Left lobe of liver (tissue), 2 donors: ENCODE measurements around the gene PPP1R26. TPM values are rescaled to one million over a fixed set of nuclear protein-coding genes. Genes with fewer than 3 reads are reported as not detected.
A peak's percentile ranks its signal among the peaks of the same experiment; 100 is the strongest.

Source experiments
- ATAC-seq: fragments of 200-7000 bp; cut with Tn5 transposase; one replicate; pipeline ENCODE4 v1.9.1; 2020; ENCODE audit warnings: mild to moderate bottlenecking, moderate library complexity
- DNase-seq: peaks from one replicate; pipeline ENCODE4 v3.0.0-alpha.2; 2020; ENCODE audit warnings: low spot score
- total RNA-seq: library from RNA; stranded (reverse); gene quantifications from one replicate; pipeline ENCODE4 v1.2.1, GENCODE V29; 2021
- donor health status: DM: no; HTN: no; CAD: no; lungs with moderate emphysema.
- donor health status: DM: no; HTN: yes; CAD: no.

The PPP1R26 gene
- total RNA-seq, 1 donor from 2014 or later: 7.4 TPM

DNA sequence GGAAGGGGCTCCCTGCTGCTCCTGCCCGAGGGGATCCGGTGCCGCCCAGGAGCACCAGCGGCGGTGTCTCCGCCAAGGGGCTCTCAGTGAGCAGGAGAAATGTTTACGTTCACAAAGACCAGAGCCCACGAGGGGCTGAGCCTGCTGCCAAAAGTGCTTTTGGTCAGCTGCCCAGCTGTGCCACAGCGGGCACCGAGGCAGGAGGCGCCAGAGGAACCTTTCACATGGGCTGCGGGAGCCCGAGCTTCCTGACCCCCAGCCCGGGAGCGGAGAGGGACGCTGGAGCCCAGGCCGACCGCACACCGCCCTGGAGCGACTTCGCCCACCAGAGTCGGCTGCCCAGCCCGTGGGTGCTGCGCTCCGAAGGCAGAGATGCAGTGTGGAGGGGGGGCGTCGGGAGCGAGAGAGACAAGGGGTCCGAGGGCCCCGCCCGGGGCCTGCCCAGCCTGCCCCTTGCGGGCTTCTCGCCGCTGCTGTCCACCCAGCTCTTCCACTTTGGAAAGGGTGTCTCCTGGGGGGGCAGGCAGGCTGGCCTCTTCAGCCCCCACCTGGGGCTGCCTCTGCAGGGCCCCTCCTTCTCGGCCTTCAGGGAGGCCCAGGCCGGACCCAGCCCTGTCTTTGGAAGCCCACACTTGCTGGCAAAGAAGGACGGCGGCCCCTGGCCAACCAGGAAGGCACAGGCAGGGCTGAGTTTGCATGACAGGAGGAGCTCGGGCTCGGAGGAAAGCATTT lies 7.9 kb downstream of the PPP1R26 start:
- ATAC-seq (no peak), DNase-seq (no peak)

DNA sequence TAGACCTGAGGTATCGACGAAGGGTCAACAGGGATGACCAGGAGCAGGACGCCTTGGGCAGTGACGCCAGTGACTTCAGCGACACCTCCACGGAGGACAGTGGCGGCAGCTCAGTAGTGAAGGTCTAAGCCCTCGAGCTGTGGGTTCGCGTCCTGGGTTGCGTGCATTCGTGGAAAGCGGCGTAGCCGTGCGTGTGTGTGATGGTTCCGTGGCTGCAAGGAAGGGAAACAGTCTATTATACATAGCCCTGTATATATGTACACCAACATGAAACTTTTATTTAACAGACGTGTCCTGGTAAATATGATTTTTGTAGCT lies 8.4 kb downstream of the PPP1R26 start:
- ATAC-seq: no peak
- no peak for DNase-seq

- ATAC-seq (no peak), DNase-seq (no peak)
Observed at GRCh38 chr9:135488527-135488926, 8.9 kb downstream of the PPP1R26 start.

DNA sequence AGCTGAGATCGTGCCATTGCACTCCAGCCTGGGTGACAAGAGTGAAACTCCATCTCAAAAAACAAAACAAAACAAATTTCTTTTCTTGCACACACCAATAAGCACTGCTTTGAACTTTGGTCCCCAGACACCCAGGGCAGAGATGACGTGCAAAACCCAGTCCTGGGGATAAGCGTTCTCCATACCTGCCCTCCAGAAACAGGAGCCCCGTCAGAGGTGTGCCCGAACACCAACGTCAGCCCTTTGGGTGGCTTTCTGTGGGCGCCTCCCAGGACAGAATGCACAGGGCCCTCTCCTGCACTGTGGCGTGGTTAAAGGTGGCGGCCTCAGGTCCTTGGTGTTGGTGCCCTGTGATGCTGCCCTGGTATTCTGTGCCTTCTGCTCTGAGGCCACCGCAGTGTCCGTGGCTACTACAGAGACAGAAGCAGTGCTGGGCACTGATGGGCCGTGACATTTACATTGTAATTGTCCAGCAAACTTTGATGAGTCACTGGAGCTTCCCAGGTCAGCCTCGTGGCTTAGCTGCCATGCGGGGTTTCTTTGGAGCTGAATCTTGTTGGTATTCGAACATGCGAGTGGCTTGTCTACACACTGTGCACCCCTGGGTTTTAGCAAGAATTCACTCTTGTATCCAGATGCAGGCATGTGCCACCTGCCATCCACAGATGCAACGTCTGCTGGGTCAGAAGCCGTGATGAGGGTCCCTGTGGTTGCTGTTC lies 9.8 kb downstream of the PPP1R26 start:
- DNase-seq (peak; percentile 71), ATAC-seq (peak; percentile 54)

DNA sequence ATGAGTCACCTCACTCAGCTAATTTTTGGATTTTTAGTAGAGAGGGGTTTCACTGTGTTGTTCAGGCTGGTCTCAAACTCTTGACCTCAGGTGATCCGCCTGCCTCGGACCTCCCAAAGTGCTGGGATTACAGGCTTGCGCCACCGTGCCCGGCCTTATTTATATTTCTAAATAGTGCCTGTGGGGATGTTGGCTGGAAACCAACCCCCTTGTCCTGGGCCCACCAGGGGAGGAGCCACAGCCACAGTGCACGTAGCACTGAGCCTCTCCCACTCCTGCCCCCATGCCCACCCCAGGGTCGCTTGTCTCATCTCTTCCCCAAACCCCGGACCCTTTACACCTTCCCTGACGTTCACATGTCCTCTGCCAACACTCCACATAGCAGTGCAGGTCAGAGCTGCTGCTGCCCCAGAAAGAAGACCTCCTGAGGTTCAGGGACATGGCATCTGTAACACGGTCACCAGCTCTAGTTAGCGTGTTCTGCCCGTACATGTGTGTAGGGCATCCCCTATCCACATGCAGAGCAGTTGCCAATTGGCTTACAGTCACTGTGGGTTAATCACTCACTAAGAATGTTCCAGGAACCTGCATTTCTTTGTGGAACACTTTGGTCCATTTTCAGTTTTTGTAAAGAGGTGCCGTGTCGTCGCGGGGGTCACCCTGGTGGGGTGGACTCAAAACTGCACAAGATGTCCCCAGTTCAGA lies 10.7 kb downstream of the PPP1R26 start:
- DNase-seq (peak; percentile 73), ATAC-seq (peak; percentile 71)

GRCh38 chr9:135490980-135491464 lies 11.4 kb downstream of the PPP1R26 start:
- DNase-seq (peak; percentile 88), ATAC-seq (peak; percentile 83)

DNA sequence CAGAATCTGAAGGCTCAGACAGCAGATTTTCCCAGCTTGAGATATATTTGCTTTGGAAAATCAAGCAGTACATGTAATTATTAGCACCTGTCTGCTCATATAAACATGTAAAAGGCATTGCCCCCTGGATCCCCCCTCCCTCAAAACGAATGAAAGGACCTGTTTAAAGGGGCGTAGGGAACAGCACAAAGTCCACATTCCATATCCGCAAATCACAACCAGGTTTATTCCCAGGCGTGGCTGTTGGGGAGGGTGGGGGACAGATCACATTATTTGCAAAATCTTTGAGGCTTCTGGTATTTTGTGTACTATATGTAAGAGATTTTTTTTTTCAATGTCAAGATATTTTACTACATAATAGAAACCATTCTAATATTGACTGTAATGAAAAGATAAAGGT lies 12.2 kb downstream of the PPP1R26 start:
- peak; percentile 25 for ATAC-seq

GRCh38 chr9:135492886-135493669 lies 13.5 kb downstream of the PPP1R26 start:
- ATAC-seq: no peak
- no peak for DNase-seq

More for the DNA sequence above, 12.2 kb downstream of the PPP1R26 start:
- no peak for DNase-seq

- ATAC-seq: no peak
- DNase-seq: no peak
Observed at GRCh38 chr9:135494791-135495559, 15.4 kb downstream of the PPP1R26 start.

DNA sequence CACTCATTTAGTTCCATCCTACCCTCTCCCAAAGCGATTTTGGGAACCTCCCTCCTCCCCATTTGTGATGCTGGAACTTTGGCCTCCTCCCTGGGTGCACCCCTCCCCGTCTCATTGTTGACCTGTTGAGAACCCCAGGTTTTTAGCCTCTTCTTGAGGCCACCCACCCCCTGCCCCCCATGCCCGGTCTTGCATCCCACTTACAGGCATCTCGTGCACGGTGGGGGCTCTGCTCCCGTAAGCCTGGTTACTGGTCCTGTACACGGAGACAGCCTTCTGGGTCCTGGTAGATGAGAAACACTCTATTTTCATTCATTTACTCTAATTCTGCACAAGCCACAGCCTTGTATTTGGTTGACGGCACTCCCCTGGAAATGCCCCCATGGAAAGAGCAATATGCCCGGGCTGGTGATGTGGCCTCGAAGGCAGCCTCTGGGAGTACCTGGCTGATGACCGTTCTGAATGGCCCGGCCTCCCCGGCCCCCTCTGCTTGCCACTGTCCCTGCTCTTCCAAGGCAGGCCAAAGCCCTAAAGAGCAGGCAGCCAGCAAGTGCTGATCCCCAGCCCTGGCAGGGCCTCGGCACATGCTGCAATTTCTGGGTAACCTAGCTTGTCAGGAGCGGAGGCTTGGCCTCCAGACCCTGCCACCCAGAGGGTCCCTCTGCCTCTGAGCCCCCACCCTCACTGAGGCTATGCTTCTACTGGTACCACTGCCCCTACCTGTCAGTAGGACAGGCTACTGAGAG lies 19.0 kb downstream of the PPP1R26 start:
- no peak for DNase-seq
- no peak for ATAC-seq

- peak; percentile 96 for DNase-seq
- ATAC-seq: peak; percentile 79
Observed at GRCh38 chr9:135499326-135500070, 19.9 kb downstream of the PPP1R26 start.

GRCh38 chr9:135500071-135500524 lies 20.5 kb downstream of the PPP1R26 start:
- no peak for DNase-seq
- peak; percentile 43 for ATAC-seq

DNA sequence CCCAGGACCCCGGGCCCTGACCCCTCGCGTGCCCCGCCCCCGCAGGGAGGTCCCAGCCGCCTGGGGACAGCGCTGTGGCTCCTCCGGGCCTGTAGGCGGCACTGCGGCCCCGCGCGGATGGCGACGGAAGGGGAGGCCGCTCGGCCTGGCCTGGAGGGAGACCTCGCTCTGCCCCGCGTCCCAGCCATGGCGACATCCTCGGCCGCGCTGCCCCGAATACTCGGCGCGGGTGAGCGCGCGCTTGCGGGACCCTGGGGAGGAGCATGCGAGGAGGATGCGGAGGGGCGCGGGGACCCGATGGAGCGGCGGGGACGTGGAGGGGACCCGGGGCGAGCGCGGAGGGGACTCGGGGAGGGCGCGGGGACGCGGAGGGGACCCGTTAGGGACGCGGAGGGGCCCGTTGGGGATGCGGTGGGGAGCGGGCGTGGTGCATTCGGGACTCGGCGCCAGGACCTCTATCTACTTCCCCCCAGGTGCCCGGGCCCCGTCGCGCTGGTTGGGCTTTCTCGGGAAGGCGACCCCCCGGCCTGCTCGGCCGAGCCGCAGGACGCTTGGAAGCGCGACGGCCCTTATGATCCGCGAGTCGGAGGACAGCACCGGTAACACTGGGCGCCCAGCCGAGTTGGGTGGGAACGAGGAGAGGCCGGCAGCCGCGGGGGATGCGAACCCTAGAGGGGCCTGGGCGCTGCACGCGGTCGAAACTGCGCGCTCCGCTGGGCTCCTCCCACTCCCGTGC lies 21.1 kb downstream of the PPP1R26 start, which contains the start of gene MRPS2:
Gene MRPS2, plus strand, starts transcription at position 158 of the 736 bp plus-strand sequence. Its CDS starts 29 bp downstream, at position 187.
- peak; percentile 92 for ATAC-seq
- peak; percentile 89 for DNase-seq

DNA sequence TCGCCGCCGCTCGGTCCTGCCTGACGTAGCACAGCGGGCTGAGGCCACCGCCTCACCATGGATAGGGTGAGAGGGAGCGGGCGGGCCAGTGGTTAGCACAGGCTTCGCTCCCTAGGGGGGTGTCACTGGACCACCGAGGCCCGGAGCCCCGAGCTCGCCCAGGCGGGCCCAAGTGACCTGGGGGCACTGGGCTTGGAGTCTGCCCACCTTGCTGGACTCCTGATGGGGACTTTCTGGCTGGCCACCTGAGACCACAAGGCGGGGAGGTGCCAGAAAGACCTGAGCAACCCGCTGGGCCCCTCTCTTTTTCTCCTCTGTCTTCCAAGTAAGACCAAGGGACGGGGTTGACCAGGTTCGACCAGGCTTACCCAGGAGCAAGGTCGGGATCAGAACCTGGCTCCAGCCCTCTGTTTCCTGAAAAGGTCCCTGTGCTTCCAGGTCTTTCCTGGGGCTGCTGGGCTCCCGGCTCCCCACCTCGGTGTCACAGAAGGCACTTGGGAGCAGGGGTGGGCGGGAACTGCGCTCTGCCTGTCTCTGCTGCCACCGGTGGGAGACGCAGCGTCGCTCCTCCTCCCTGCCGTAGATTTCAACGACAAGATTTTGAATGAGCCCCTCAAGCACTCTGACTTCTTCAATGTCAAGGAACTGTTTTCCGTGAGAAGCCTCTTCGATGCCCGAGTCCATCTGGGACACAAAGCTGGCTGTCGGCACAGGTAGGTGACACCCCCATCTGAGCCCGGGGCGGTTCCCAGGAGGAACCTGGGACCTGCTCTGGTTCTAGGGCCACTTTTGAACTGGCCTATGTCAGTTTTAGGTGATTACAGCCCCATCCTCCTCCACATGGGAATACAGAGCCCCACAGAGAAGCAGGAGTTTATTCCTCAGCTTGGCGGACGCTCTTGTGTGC lies 21.9 kb downstream of the PPP1R26 start:
- ATAC-seq (no peak), DNase-seq (no peak)

- no peak for ATAC-seq
- no peak for DNase-seq
Observed at GRCh38 chr9:135502168-135502872, 22.7 kb downstream of the PPP1R26 start.

DNA sequence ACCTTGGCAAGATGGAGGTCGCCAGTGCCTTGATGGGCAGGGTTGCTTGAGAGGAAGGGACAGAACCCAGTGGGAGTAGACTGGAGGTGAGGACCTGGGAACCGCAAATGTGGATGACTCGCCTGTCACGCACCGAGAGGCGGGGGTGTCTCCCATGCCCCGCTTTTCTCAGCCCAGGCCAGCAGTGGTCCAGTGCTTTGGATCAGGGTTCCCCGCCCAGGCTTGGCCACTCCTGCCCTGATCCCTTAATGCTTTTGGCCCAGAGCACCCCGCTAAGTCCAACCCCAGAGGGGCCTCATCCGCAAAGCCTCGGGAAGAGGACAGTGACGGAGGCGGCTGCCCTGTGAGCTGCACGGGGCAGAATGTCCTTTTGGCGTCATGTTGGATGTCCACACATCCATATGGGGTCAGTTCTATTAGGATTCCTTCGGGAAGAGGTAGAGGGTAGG lies 23.3 kb downstream of the PPP1R26 start:
- ATAC-seq: no peak

More for the DNA sequence above, 23.3 kb downstream of the PPP1R26 start:
- no peak for DNase-seq
